ENCODE data around the gene TAOK3.
"Not testable (repeated sequence)": the region's sequence is repeated elsewhere in the genome, so short reads cannot be mapped to it uniquely, and the experiment has no call there.

TAOK3 gene

DNA sequence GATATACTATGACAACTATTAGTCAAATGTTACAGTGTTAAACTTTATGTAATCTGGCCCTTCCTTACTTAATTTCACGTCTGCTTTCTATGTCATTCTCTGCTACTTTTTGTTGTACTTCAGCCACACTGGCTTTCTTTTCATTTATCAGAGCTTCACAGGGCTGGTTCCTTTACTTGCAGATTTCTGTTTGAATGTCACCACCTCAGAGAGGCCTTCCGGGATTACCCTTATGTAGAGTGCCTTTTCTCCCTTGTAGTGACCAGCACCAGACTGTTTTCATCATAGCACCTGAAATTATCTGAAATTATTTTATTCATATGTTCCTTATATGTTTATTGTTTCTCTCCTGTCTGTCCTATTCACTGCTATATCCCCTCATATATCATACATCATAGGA is 75.4 kb downstream of the TAOK3 start:
- Histone ChIP-seq H3K27ac (no peak overlapping the region), H3K4me1 (peaks cover 0 to 19% (median 2%) of the 10 kb centered on the region in 10 experiments; a peak in 2 of 20 replicates), H4K20me1 (peaks cover 0 to 88% (median 15%) of the 10 kb centered on the region in 11 experiments; a peak in 14 of 22 replicates), H3K4me2 (no peak overlapping the region), H3K9me3 (replicated peaks in 1 of 11) (no peaks in the 10 kb centered on the region), H3K27me3 (no peaks in the 10 kb centered on the region), H3K36me3 (peaks cover 0 to 68% (median 27%) of the 10 kb centered on the region in 11 experiments; a peak in 14 of 22 replicates), H3K4me3 (no peak overlapping the region), H3K9ac (no peak overlapping the region)
- TF ChIP-seq Cebpa-rat (IDR thresholded peaks at IDR 0.05), result no peak

- H4K20me1 ChIP-seq, result peaks cover 3 to 86% (median 11%) of the 10 kb centered on the region in 11 experiments; a peak in 16 of 22 replicates
- H3K4me2 ChIP-seq, result no peak overlapping the region
- no peak overlapping the region for H3K27ac ChIP-seq
- no peak for TF ChIP-seq Cebpa-rat (IDR thresholded peaks at IDR 0.05)
- no peaks in the 10 kb centered on the region for H3K9me3 ChIP-seq (replicated peaks in 1 of 11)
- H3K27me3 ChIP-seq, result no peaks in the 10 kb centered on the region
- H3K4me3 ChIP-seq, result no peak overlapping the region
- no peaks in the 10 kb centered on the region for H3K4me1 ChIP-seq
- no peak overlapping the region for H3K9ac ChIP-seq
- peaks cover 0 to 84% (median 27%) of the 10 kb centered on the region in 11 experiments; a peak in 16 of 22 replicates for H3K36me3 ChIP-seq
These were observed 79.9 kb downstream of the TAOK3 start for GRCh38 chr12:118292836-118293235.

GRCh38 chr12:118290130-118290529 is 82.6 kb downstream of the TAOK3 start:
- no peak for TF ChIP-seq Cebpa-rat (IDR thresholded peaks at IDR 0.05)
- H3K36me3 ChIP-seq, result peaks cover 0 to 77% (median 18%) of the 10 kb centered on the region in 11 experiments; a peak in 16 of 22 replicates
- H3K27me3 ChIP-seq, result no peaks in the 10 kb centered on the region
- no peak overlapping the region for H3K4me3 ChIP-seq
- no peak overlapping the region for H3K9ac ChIP-seq
- H3K9me3 ChIP-seq (replicated peaks in 1 of 11), result no peaks in the 10 kb centered on the region
- H3K27ac ChIP-seq, result no peak overlapping the region
- H3K4me1 ChIP-seq, result no peaks in the 10 kb centered on the region
- peaks cover 0 to 86% (median 16%) of the 10 kb centered on the region in 11 experiments; a peak in 14 of 22 replicates for H4K20me1 ChIP-seq
- no peak overlapping the region for H3K4me2 ChIP-seq

- no peak overlapping the region for H3K4me3 ChIP-seq
- H3K27ac ChIP-seq, result no peak overlapping the region
- H3K9me3 ChIP-seq (replicated peaks in 1 of 11), result no peaks in the 10 kb centered on the region
- no peak overlapping the region for H3K9ac ChIP-seq
- H3K27me3 ChIP-seq, result no peaks in the 10 kb centered on the region
- no peak overlapping the region for H3K4me2 ChIP-seq
- H3K36me3 ChIP-seq, result peaks cover 0 to 72% (median 17%) of the 10 kb centered on the region in 11 experiments; a peak in 16 of 22 replicates
- no peak for TF ChIP-seq Cebpa-rat (IDR thresholded peaks at IDR 0.05)
- peaks cover 0 to 83% (median 16%) of the 10 kb centered on the region in 11 experiments; a peak in 13 of 22 replicates for H4K20me1 ChIP-seq
- H3K4me1 ChIP-seq, result no peaks in the 10 kb centered on the region
These were observed 84.5 kb downstream of the TAOK3 start for GRCh38 chr12:118288174-118288573.

DNA sequence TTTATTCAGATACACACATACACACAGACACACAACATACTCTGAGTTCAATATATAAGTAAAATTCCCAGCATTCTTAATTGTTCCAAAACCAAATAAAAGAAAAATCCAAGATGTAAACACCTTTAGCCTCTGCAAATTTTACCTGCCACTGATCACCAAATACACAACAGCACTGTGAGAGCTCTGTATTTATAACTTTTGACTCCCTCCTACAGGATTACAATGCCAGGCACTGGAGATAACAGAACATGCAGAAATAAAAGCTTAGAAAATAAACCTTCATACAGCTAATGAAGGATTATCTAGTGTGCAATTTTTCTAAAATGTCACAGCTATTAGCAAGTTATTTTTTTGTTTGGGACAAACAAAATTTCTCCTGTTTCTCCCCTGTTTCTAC is 85.0 kb downstream of the TAOK3 start:
- Histone ChIP-seq H3K27me3 (no peaks in the 10 kb centered on the region), H3K4me2 (no peak overlapping the region)
- TF ChIP-seq Cebpa-rat (IDR thresholded peaks at IDR 0.05), result no peak

GRCh38 chr12:118282767-118283166 is 89.9 kb downstream of the TAOK3 start:
- Histone ChIP-seq H3K9me3 (replicated peaks in 1 of 11) (peaks cover 19 to 33% (median 25%) of the 10 kb centered on the region in 11 experiments; a peak in 20 of 22 replicates), H3K27ac (no peak overlapping the region), H3K4me3 (no peak overlapping the region), H3K4me2 (no peak overlapping the region), H3K9ac (no peak overlapping the region), H3K36me3 (peaks cover 23 to 79% (median 56%) of the 10 kb centered on the region in 11 experiments), H3K4me1 (no peaks in the 10 kb centered on the region), H3K27me3 (no peaks in the 10 kb centered on the region), H4K20me1 (peaks cover 0 to 48% (median 5%) of the 10 kb centered on the region in 11 experiments; a peak in 8 of 22 replicates)
- no peak for TF ChIP-seq Cebpa-rat (IDR thresholded peaks at IDR 0.05)

More for the DNA sequence above, 85.0 kb downstream of the TAOK3 start:
- no peak overlapping the region for H3K9ac ChIP-seq
- no peaks in the 10 kb centered on the region for H3K4me1 ChIP-seq
- H3K36me3 ChIP-seq, result peaks cover 0 to 72% (median 21%) of the 10 kb centered on the region in 11 experiments; a peak in 16 of 22 replicates
- H3K27ac ChIP-seq, result no peak overlapping the region
- H3K9me3 ChIP-seq (replicated peaks in 1 of 11), result no peaks in the 10 kb centered on the region
- peaks cover 0 to 82% (median 12%) of the 10 kb centered on the region in 11 experiments; a peak in 13 of 22 replicates for H4K20me1 ChIP-seq
- no peak overlapping the region for H3K4me3 ChIP-seq

DNA sequence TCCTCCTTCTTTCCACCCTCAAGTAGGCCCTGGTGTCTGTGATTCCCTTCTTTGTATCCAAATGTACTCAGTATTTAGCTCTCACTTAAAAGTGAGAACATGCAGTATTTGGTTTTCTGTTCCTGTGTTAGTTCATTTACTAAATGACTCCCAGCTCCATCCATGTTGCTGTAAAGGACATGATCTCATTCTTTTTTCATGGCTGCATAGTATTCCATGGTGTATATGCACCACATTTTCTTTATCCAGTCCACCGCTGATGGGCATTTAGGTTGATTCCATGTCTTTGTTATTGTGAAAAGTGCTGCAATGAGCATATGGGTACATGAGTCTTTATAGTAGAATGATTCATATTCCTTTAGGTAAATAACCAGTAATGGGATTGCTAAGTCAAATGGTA is 94.4 kb downstream of the TAOK3 start:
- not testable (repeated sequence) for H3K9ac ChIP-seq, H3K4me2 ChIP-seq, H3K27ac ChIP-seq, H3K27me3 ChIP-seq, H3K4me3 ChIP-seq
- Histone ChIP-seq H3K36me3 (peaks cover 23 to 57% (median 46%) of the 10 kb centered on the region in 11 experiments), H3K4me1 (peaks cover 0 to 15% (median 0%) of the 10 kb centered on the region in 10 experiments; a peak in 3 of 20 replicates), H3K9me3 (replicated peaks in 1 of 11) (peaks cover 19 to 33% (median 25%) of the 10 kb centered on the region in 11 experiments; a peak in 20 of 22 replicates), H4K20me1 (peaks cover 0 to 51% (median 0%) of the 10 kb centered on the region in 11 experiments; a peak in 10 of 22 replicates)

GRCh38 chr12:118274066-118274465 is 98.6 kb downstream of the TAOK3 start:
- peaks cover 6 to 11% (median 9%) of the 10 kb centered on the region in 11 experiments; a peak in 17 of 22 replicates for H3K9me3 ChIP-seq (replicated peaks in 1 of 11)
- H3K27ac ChIP-seq, result no peak overlapping the region
- H3K27me3 ChIP-seq, result no peaks in the 10 kb centered on the region
- peaks cover 0 to 33% (median 0%) of the 10 kb centered on the region in 10 experiments; a peak in 5 of 20 replicates for H3K4me1 ChIP-seq
- no peak overlapping the region for H3K4me2 ChIP-seq
- TF ChIP-seq Cebpa-rat (IDR thresholded peaks at IDR 0.05), result no peak
- peaks cover 0 to 54% (median 5%) of the 10 kb centered on the region in 11 experiments; a peak in 11 of 22 replicates for H4K20me1 ChIP-seq
- peaks cover 4 to 29% (median 10%) of the 10 kb centered on the region in 11 experiments; a peak in 16 of 22 replicates for H3K36me3 ChIP-seq
- no peak overlapping the region for H3K9ac ChIP-seq
- no peak overlapping the region for H3K4me3 ChIP-seq

DNA sequence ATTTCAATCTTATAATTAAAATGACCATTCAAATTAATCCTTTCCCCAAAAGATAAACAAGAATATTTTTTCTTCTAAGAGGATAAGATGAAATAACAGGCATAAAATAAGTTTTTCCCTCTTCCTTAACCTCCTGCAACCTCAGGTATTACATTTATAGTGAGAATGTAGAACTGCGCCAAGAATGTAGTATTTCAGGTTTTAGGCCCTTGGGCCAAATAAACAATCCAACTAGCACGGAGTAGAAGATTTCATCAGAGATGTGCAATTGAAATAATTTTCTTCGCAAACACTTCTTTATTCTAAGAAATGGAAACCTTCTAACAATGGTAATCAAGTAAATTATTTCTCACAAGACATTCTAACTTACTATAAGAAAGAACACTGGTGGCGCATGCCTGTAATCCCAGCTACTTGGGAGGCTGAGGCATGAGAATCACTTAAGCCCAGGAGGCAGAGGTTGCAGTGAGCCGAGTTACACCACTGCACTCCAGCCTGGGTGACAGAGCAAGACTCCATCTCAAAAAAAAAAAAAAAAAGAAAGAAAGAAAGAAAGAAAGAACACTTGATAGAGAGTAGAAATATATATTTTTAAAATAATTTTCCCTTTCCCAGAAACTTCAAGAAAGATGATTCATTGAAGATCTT is 100.8 kb downstream of the TAOK3 start:
- Histone ChIP-seq H3K9ac (no peak overlapping the region), H3K4me2 (no peak overlapping the region), H4K20me1 (peaks cover 0 to 66% (median 5%) of the 10 kb centered on the region in 11 experiments; a peak in 11 of 22 replicates), H3K9me3 (replicated peaks in 1 of 11) (no peaks in the 10 kb centered on the region), H3K27me3 (no peaks in the 10 kb centered on the region), H3K4me1 (peaks cover 0 to 33% (median 0%) of the 10 kb centered on the region in 10 experiments; a peak in 5 of 20 replicates), H3K27ac (no peak overlapping the region), H3K4me3 (no peak overlapping the region), H3K36me3 (peaks cover 0 to 21% (median 0%) of the 10 kb centered on the region in 11 experiments; a peak in 9 of 22 replicates)
- TF ChIP-seq Cebpa-rat (IDR thresholded peaks at IDR 0.05), result no peak

All from BLaER1 treated with 17β-estradiol and CSF1 and Interleukin-3, amounts not matched to agents 10 nM and 100 nM (cell line).